ENCODE measurements around the gene CDH4.

The CDH4 gene

DNA sequence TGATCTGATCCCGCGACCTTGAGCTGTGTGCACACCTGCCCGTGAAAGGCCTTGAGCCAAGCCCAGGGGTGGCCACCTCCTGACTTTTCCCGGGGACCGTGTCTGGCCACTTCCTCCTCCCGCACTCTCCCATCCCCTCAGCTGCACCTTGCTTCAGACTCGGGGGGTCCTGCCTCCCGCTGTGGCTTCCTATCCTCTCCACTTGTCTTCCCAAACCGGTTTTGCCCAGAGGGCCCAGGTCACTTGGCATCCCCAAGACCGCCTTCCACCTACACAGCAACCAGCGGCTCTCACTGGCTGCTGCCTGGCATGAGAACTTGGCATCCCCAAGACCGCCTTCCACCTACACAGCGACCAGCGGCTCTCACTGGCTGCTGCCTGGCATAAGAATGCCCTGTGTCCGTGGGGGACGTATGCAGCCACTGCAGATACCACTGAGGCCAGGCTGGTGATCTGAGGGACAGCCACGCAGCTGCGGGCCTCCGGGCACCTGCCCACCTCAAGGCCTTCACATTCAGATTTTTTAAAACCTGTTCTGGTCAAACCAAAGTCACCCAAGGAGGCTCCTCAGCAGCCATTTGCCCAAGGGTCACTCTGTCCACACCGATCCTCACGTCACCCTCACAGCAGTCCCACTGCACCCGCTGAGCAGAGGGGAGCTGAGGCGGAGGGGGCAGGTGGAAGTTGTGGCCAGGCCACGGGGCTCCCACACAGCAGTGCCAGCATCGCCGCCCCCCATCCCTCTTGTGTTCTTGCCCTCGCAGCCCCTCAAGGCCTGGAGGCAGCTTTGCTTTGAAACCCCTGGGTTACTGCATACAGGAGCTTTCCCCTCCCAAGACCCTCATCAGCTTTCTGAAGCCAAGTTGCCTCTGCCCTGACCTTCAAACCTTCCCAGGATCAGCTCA is 568.1 kb downstream of the CDH4 start:
- DNase-seq: no peak

DNA sequence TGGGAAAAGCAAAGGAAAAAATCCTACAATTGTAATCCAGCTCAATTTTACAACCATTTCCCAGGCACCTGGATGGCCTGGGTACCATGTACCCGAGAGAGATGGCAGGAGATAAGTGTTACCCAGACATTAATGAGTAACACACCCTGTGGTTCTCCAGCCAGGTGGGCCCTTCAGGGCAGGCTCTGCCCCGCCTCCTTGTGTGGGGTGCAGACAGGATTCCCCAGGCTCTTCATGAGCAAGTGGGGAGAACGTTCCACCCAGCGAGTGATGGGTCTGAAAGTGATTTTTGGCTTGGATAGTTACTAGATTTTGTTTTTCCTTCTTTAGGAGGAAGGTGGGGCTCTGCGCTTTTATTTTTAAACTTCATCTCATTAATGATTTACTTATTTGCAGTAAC is 569.7 kb downstream of the CDH4 start:
- DNase-seq: no peak

DNA sequence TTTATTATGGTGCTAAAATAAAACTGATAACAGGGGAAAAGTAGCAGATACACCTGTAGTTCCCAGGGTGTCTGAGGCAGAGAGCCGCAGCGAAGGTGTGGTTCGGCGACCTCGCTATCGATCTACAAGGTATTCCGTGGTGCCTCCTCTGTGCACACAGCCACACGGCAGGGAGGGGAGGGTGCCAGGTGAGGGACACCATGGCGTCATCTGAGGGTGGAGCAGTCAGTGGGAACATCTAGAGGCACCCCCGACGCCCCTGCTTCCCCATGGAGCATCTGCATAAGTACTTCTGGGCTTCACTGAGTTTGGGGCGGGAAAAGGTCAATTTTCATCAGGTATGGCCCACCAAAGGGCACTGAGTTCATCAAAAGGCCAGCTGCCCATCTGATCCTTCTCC is 570.3 kb downstream of the CDH4 start:
- DNase-seq: no peak

DNA sequence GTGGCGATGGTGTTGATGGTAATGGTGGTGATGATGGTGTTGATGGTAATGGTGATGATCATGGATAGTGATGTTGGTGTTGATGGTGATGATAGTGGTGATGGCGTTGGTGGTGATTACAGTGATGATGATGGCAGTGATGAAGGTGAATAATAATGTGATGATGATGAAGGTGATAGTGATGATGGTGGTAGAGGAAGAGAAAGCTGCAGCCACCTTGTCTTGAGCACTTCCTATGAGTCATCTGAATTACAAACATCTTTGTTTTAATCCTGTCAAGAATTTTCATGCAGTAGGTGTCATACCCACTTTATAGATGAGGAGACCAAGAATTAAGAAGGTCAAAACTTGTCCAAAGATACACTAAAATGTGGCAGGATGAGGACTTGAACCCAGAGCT is 571.2 kb downstream of the CDH4 start:
- DNase-seq: no peak

DNA sequence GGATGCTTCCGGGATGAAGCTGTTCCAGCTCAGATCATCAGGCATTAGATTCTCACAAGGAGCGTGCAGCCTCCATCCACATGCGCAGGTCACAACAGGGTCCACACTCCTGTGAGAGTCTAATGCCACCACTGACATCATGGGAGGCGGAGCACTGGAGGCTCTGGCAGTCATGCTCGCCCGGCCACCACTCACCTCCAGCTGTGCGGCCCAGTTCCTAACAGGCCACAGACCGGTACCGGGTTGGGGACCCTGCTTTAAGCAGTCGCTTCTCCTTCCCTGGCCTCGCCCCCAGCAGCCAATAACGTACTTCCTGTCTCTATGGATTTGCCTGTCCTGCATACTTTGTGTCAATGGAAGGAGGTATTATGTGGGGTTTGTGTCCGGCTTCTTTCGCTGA is 576.8 kb downstream of the CDH4 start:
- DNase-seq: no peak

DNA sequence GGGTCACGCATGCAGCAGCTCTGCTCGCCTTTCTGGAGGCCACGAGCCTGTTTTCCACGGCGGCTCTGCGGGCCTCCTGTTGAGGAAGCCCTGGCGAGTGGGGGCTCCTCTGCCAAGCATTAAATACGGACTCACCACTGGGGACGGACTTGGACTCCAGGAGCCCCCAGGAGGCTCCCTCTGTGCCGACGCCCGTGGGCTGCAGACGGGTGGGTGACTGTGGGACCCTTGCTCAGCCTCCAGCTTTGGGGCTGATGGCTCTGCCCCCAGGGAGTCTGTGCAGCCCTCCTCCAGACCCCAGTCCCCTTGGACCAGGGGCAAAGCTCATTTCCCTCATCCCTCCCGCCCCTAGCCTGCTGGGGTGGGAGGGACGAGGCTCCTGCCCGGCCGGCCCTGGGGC is 577.5 kb downstream of the CDH4 start:
- DNase-seq: no peak

DNA sequence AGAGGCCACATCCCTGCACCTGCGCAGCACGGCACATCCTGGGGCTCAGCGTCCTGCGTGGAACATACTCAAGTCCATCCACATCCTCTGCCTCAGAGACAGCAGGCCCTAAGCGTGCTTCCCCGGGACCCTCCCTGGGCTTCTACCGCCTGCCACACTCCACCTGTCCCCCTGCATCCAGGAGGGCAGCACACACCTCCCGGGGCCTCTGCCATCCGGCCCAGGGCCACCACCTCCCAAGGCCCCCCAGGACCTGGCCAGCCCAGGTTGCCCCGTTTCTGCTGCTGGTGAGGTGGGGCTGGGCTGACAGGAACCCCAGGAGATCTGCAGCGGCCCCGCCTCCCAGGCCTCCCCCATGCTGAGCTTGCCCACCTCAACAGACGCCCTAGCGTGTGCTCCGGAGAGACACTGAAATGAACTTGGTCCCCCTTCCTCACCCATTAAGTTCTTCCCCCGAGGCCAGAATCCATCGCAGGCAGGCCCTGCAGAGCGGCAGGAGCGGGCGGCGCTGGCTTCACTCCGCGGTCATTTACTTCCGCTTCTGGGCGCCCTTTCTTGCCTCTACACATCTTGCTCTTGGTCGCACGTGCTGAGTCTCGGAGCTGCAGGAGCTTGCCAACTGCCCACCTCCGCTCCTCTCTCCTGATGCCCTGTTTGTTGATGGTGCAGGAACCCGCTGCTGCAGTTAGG is 578.3 kb downstream of the CDH4 start:
- DNase-seq: no peak

DNA sequence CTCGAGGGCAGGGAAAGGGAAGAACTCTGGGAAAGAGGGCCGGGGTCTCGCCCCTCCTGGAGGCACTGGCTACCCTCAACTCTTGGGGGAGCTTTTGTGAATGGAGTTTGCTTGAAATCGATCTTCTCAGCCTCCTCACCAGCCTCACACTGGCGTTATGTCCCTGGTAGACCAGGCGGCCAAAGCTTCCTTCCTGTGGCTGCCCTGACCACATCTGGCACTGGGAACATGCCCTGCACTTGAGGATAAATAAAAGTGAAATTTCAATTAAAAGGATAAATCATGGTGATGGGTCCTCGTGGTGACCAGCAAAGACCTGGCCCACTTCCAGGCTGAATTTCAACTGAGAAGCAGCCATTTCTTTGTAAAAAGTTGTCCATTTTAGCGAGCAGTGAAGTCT is 578.9 kb downstream of the CDH4 start:
- DNase-seq: no peak

DNA sequence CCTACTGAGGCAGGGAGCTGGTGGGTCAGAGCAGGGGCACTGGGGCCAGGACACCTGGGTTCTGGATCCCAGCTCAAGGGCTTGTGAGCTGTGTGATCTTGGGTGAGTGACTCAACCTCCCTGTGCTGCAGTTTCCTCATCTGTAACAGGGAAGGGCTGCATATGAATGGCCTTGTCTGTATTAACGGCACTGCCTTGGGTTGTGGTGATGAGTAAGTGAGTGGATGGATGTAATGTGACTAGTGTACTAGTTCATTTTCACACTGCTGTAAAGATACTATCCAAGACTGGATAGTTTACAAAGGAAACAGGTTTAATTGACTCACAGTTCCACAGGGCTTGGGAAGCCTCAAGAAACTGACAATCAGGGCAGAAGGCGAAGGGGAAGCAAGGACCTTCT is 580.1 kb downstream of the CDH4 start:
- DNase-seq: no peak

DNA sequence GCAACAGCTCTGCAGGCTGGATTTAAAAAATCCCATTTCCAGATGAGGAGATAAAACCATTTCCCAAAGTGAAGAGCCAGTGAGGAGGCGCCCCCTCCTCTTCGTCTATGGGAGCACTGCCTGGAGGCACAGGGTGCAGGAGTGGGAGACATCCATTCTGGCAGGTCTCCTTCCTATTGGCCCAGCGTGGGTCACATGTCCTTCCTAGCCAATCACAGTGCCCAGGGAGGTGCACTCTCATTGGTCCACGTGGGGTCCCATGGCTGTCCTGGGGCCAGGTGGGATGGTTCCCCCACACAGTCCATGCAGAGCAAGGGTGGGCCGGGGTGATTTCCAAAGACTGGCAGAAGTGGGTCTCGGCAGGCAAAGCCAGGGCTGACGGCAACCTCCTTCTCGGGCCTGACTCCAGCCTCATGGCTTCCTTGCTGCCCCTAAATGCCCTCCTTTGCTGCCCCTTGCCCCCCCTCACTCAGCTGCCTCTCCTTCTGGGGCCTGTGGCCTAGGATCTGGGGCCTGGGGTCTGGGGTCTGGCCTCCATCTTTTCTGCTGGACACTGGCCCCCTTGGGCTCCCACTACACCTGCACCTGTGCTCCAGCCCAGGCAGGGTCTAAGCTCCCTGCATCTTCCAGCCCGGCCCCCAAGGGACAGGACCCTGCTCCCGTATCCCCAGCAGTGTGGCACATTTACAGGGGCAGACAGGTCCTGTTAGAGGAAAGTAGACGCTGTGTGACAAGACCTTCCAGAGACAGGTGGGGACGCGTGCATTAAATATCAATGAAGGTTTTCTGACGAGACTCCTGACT is 581.9 kb downstream of the CDH4 start:
- DNase-seq: no peak

DNA sequence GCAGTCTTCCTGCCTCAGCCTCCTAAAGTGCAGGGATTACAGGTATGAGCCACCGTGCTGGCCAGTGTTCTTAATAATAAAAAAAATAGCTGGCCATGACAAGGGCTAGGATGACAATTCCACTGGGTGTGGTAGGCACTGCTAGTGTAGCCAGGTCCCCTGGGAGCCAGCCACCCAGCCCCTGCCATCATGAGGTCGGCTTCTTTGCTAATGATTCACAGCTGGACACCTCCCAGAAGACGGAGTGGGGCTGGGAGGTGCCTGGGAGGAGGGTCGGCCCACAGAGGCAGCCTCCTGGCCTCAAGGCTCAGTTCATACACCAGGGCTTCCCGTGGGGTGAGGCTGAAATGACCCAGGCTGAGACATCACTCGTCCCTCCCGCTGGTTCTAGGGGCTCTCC is 583.2 kb downstream of the CDH4 start:
- no peak for DNase-seq

DNA sequence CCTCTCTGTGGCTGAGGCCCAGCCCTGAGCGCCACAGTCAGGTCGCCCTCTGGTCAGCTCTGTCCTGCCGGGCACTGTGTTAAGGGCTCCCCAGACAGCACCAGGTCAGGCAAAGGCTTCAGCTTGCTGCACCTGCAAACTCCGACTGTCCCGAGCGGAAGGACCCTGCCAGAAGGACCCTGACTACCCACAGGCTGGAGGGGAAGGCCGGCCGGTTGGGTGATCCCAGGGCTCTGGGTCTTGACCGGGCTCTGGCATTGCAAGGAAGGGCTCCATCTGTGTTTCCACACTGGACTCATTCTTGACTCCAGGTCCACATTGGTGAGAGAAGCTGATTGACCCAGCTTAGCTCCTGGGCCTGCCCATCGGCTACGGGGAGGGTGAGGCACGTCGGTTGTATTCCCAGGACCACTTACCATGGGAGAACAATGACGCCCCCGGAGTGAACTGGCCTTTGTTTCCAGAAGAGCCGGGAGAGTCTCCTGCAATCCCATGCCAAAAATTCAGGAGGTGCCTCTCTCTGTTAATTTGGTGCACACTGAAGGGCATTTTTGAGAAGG is 583.8 kb downstream of the CDH4 start:
- DNase-seq: no peak

DNA sequence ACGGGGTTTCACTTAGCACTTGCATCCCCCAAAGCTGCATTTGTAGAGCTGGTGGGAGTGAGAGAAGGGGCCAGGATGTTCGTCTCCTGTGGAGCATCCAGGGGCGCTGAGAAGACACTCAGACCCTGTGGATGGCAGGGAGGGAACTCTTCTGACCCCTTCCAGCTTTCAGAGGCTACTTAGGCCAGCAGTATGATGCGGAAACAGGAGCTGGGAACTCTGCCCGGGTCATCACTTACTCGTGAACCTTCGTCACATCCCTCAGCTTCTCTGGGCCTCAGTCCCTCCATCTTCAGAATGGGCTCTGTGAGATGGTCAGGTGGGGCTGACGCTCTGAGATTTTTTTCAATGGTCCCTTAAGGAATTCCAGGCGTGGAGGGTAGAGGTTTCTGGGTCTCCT is 585.1 kb downstream of the CDH4 start:
- no peak for DNase-seq

DNA sequence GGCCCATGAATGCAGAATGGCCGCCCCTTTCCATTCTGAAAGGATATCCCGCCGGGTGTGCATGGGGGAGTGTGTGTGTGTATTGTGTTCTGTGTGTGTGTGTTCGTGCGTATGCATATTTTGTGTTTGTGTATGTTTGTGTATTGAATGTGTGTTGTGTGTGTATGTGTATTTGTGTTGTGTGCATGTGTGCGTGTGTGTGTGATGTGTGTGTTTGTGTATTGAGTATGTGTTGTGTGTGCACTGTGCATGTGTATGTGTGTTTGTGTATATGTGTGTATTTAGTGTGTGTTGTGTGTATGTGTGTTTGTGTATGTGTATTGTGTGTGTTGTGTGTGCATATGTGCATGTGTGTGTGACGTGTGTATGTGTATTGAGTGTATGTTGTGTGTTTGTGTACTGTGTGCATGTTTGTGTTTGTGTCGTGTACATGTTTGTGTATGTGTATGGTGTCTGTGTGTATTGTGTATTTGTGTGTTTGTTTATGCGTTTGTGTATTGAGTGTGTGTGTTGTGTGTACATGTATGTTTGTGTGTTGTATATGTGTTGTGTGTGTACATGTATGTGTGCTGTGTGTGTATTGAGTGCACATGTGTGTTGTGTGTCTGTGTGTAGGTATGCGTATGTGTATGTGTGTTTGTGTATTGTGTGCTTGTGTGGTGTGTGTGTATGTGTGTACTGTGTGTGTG is 587.3 kb downstream of the CDH4 start:
- no peak for DNase-seq

DNA sequence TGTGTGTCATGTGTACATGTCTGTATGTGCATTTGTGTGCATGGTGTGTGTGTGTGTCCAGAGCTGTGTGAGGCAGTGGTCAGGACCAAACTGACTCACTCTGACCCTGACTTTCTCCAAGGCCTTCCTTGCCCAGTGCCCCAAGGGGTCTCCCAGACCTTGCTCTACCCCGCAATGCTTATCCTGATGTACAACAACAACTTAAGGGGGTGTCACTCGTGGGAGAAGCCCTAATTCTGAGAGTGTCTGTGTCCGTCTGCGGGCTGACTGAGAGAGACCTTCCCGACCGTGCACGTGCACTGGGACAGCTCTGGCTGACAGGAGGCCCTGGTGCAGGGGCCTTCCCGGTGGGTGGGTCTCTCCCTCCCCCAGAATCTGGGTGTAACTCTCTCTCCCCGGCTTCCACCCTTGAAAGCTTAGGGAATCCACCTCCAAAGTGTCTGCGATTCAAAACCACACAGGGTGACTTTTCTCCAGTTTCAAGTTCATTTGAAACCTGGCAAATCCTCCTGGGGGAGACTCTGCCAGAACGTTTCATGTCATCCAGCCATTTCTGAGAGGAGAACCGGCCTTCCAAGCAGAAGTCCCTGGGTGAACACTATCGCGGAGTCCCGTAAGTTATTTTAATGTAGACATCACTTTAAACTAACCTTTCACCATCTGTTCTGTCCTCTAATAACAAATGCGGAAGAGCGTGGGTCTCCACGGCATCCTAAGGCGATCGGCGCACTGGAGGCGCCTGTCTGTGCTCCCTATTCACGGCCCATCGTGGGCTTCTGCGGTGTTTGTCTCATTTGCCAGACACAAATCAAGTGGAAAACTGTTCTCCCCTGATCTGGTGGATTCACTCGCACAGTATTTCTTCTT is 588.1 kb downstream of the CDH4 start:
- no peak for DNase-seq

DNA sequence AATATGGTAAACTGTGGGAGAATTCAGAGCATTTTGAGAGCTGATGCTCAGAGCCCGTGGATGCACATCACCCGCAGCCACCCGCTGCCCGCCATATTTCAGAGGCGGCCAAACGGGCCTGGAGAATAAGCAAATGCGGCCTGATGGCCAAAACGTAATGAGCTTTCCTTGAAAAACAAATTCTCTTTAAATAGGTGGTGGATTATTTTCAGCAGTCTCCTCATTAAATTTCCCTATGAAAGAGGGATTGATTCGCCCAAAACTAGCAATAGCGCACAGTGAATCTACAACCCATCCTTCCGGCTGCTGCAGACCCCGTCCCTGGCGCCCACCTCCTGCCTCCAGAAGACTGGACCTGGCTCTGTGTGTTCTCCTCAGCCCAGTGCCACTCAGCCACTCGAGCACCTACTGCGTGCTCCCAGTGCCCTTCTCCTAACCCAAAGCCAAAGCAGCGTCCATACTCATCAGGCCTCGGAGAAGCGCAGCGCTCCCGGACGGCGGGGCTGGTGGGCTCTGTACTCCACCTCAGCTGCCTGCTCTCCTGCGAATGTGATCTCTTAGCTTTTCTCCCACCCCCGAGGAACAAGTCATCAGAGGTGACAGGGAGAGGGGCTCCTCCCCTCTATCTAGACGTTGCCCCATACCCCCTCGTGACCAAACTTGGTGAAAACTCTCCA is 588.9 kb downstream of the CDH4 start:
- DNase-seq: no peak

DNA sequence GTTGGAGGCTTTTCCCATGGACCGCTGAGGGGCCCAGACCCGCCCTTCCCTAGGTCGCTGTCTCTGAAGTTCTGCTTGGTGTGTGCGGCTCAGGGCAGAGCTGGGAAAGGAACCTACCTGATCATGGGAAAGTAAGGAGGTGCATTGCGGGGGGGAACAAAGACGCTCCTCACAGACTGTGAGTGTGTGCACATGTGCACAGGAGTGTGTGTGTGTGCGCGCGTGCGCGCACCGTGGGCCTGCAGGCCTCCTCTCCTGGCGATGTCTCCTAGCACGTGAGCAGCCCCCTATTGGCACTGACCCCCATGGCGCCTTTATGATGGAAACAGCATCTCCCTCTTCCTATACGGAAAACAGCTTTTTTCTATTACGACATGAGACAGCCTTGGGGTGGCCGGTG is 589.5 kb downstream of the CDH4 start:
- DNase-seq: no peak

DNA sequence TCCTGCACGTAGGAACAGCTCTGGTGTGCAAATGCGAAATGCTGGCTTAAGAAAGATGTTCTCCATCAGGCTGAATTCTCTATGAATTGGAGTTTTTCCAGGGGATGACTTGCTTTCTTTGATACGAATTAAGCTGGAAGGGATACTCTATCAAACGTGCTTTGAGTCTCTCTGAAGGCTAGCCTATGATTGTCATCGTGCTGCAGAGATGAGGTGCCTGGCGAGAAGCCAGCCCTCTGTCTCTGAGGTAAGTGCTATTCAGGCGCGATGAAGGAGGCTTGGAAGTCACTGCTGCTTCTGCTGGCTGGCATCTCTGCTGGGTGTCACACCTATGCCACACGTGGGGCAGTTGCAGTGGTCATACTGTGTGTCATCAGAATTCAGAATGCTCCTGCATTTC is 589.9 kb downstream of the CDH4 start:
- no peak for DNase-seq

DNA sequence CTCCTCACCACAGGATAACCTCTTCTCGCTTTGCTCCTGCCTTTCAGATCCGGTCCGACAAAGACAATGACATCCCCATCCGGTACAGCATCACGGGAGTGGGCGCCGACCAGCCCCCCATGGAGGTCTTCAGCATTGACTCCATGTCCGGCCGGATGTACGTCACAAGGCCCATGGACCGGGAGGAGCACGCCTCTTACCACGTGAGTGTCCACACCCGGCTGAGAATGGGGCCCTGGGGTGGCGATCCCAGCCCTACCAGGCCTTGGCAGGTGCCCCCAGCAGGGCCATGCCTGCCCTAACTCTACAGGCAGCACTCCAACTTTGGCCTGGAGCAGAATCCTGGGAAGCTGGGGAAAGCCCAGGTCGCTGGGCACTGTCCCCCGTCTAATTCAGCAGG is 592.6 kb downstream of the CDH4 start:
- no peak for DNase-seq

DNA sequence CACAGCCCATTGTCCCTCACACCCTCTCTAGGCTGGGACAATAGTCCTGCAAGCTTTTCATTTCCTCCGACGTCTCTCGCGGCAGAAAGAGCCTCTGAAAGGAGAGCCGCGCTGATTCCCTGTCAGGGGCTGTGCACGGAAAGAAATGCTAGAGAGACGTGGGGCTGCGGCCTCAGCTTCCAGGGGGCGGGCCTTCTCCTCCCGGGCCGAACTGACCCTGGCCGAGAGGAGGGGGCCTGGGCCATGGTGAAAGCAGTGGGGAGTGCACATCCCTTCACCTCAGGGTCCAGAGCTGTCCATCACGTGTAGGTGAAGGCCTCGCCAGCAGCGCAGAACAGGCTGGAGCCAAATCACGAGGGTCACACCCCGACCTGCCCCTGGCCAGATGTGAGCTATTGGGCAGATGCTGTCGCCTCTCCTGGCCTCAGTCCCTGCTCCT is 593.2 kb downstream of the CDH4 start:
- DNase-seq: no peak

DNA sequence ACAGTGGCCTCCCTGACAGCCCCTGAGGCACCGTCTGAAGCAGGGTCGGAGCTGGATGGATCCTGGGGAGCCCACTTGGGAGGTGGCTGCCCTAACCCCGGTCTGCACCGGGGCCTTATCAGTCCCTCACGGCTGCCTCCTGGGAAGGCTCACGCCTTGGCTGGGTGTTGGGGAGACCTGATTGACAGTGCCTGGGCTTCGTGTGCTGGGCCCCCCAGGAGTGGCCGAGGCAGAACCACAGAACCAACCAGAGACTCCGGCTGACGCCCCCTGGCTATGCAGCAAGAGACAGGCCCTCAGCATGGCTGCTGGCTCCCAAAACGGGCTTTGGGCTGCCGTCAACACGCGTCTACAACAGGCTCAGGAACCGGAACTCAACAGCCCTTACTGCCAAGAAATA is 594.0 kb downstream of the CDH4 start:
- DNase-seq: no peak
